Measurements from ENCODE around the gene APC.
"Not testable (repeated sequence)": the region's sequence is repeated elsewhere in the genome, so short reads cannot be mapped to it uniquely, and the experiment has no call there.

APC gene

GRCh38 chr5:112787896-112788295, 50.2 kb downstream of the APC start:
- no peak for DNase-seq

GRCh38 chr5:112793201-112793600, 55.5 kb downstream of the APC start:
- no peak for DNase-seq

GRCh38 chr5:112794410-112794809, 56.7 kb downstream of the APC start:
- DNase-seq = no peak

- no peak for DNase-seq
These were observed 57.7 kb downstream of the APC start for GRCh38 chr5:112795342-112795741.

GRCh38 chr5:112795944-112796678, 58.4 kb downstream of the APC start:
- no peak for DNase-seq

GRCh38 chr5:112799661-112800060, 62.0 kb downstream of the APC start:
- DNase-seq = no peak

GRCh38 chr5:112800891-112801290, 63.2 kb downstream of the APC start:
- DNase-seq = no peak

GRCh38 chr5:112811023-112811422, 73.3 kb downstream of the APC start:
- DNase-seq = no peak

- DNase-seq = no peak
These were observed 74.9 kb downstream of the APC start for GRCh38 chr5:112812549-112812948.

- no peak for DNase-seq
These were observed 82.6 kb downstream of the APC start for GRCh38 chr5:112820246-112820645.

- DNase-seq = no peak
These were observed 84.8 kb downstream of the APC start for GRCh38 chr5:112822456-112822855.

GRCh38 chr5:112823181-112823580, 85.5 kb downstream of the APC start:
- DNase-seq = no peak

GRCh38 chr5:112823656-112824055, 86.0 kb downstream of the APC start:
- DNase-seq = no peak

- DNase-seq = no peak
These were observed 86.5 kb downstream of the APC start for GRCh38 chr5:112824197-112824596.

GRCh38 chr5:112830378-112830777, 92.7 kb downstream of the APC start:
- no peak for DNase-seq

- DNase-seq = no peak
These were observed 96.3 kb downstream of the APC start for GRCh38 chr5:112833971-112834370.

GRCh38 chr5:112844489-112844888, 106.8 kb downstream of the APC start:
- no peak for DNase-seq

GRCh38 chr5:112846556-112846955, 108.9 kb downstream of the APC start:
- DNase-seq = no peak

- DNase-seq = no peak
These were observed 109.6 kb downstream of the APC start for GRCh38 chr5:112847306-112847705.

- peak; percentile 13 for DNase-seq
These were observed 110.6 kb downstream of the APC start for GRCh38 chr5:112848116-112848811.

GRCh38 chr5:112849912-112850311, 112.2 kb downstream of the APC start:
- no peak for DNase-seq

GRCh38 chr5:112854651-112855050, 117.0 kb downstream of the APC start:
- DNase-seq = no peak

GRCh38 chr5:112857866-112858265, 120.2 kb downstream of the APC start:
- no peak for DNase-seq

GRCh38 chr5:112860571-112860928, 122.9 kb downstream of the APC start:
- DNase-seq = not testable (repeated sequence)
